ENCODE data around the gene ST6GALNAC4.

ST6GALNAC4 gene

DNA sequence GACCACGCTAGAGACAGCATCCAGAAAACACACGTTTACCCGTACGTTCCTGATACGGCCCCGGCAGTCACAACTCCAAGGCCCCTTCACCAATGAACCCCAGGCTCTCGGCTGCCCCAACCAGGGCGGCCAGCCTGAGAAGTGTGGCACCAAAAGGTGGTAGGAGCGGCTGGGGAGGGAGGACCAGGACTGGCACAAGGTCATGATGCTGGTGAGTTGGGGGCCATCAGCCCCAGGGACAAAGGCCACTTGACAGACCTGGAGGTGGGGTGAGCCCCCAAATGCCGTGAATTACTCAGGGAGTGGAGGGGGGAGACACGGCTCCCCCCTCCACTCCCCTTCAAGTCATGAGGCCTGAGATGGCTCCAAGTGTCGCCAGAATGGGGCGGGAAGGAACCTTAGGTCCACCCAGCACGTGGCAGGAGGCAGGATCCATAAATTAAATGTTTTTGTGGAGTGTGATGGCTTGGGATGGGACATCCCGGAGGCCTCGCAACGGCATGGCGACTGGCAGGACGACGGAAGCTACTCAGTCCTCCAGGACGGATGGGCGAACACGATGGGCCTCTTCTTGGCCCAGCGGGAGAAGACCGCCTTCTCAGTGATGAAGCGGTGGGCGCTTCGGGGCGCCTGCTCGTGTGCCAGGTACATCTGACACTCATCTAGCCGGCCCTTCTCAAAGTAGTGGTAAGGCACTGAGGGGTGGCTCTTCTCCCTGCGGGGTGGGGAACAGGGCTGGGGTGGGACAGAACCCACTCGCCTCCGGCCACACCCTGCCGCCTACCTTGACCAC, 8.8 kb downstream of the ST6GALNAC4 start:
- in situ Hi-C loops (cut with MboI; ENCODE audit: low sequenced_read_pairs, unreplicated experiment): no loop called here
- no peak for DNase-seq (ENCODE audit: low spot score)
- TF ChIP-seq, protein P1, sequence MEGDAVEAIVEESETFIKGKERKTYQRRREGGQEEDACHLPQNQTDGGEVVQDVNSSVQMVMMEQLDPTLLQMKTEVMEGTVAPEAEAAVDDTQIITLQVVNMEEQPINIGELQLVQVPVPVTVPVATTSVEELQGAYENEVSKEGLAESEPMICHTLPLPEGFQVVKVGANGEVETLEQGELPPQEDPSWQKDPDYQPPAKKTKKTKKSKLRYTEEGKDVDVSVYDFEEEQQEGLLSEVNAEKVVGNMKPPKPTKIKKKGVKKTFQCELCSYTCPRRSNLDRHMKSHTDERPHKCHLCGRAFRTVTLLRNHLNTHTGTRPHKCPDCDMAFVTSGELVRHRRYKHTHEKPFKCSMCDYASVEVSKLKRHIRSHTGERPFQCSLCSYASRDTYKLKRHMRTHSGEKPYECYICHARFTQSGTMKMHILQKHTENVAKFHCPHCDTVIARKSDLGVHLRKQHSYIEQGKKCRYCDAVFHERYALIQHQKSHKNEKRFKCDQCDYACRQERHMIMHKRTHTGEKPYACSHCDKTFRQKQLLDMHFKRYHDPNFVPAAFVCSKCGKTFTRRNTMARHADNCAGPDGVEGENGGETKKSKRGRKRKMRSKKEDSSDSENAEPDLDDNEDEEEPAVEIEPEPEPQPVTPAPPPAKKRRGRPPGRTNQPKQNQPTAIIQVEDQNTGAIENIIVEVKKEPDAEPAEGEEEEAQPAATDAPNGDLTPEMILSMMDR (IDR thresholded peaks at IDR 0.05; ENCODE audit: borderline replicate concordance, control extremely low read depth, extremely low read depth, insufficient read depth, missing control alignments): no peak

DNA sequence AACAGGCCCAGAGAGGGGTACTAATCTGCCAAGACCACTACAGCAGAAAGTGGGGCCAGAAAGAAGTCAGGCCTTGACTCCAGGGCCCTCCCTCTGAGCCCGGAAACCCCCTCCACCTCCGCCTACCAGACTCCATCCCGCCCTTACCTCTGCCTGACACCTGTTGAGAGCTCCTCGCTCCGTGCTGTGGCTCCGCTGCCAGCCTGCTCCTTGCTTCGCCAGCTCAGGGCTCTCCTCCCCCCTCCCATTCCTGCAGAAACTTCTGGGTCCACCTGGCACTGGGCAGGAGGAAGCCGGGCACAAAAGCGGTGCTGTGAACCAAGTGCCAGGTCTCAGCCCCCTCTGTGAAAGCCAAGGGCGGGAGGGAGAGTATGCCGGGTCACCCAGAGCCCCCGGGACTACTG, 11.1 kb downstream of the ST6GALNAC4 start:
- TF ChIP-seq, protein P1 (IDR thresholded peaks at IDR 0.05; ENCODE audit: borderline replicate concordance, control extremely low read depth, extremely low read depth, insufficient read depth, missing control alignments): no peak
- in situ Hi-C loops (cut with MboI; ENCODE audit: low sequenced_read_pairs, unreplicated experiment): no loop called here
- peak; percentile 75 for DNase-seq (ENCODE audit: low spot score)

DNA sequence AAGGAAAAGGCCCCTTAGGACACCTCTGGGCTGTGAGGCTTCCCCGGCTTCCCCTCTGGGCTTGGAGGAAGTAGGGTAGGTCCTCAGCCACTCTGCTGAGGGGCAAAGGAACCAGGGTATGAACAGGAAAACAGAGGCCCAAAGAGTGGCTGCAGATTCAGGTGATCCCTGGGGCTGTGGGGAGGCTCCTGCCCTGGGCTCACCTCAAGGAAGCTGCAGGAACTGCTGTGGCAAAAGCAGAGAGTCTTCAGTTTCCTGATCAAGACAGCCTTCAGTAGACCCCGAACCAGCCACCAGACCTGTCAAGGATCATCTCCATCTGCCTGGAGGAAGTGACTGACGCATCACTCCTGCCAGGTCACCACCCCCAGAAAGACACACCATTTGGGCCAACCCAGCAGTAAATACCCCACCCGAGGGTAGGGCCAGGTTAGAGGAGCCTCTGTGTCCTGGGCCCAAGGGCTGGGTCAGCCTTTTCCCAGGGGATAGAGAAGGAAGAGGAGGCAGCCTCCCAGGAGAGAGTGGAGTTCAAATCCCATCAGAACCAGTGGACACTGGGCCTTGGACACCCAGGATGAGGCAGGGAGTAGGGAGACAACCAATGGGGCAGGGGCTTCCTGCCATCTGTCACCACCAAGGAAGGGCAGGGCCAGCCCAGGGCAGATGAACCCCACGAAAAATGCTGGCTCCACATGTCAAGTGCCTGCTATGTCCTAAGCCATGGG, 11.7 kb downstream of the ST6GALNAC4 start:
- peak; percentile 55 for DNase-seq (ENCODE audit: low spot score)
- in situ Hi-C loops (cut with MboI; ENCODE audit: low sequenced_read_pairs, unreplicated experiment): no loop called here
- TF ChIP-seq, protein P1 (IDR thresholded peaks at IDR 0.05; ENCODE audit: borderline replicate concordance, control extremely low read depth, extremely low read depth, insufficient read depth, missing control alignments): no peak

DNA sequence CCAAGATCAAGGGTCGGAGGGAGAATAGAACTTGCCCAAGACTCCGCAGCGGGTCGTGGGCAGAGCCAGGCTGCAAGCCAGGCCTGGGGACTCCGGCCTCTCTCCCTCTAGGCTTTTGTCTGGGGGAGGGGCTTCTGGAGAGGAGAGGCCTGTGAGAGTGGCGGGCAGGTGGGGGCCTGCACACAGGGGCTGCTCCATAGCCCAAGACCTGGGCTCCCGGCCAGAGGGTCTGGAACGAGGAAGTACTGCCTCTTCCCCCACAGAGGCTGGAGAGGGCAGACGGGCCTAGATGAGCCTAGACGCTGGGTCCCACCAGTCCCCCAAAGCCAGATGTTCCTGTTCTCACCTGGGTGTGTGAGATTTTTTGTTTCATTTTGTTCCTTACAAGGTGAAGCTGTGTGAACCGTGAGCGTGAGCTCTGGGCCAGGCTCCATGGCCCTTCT, 12.3 kb downstream of the ST6GALNAC4 start:
- DNase-seq (ENCODE audit: low spot score): peak; percentile 36
- in situ Hi-C loops (cut with MboI; ENCODE audit: low sequenced_read_pairs, unreplicated experiment): no loop called here
- TF ChIP-seq, protein P1 (IDR thresholded peaks at IDR 0.05; ENCODE audit: borderline replicate concordance, control extremely low read depth, extremely low read depth, insufficient read depth, missing control alignments): no peak

DNA sequence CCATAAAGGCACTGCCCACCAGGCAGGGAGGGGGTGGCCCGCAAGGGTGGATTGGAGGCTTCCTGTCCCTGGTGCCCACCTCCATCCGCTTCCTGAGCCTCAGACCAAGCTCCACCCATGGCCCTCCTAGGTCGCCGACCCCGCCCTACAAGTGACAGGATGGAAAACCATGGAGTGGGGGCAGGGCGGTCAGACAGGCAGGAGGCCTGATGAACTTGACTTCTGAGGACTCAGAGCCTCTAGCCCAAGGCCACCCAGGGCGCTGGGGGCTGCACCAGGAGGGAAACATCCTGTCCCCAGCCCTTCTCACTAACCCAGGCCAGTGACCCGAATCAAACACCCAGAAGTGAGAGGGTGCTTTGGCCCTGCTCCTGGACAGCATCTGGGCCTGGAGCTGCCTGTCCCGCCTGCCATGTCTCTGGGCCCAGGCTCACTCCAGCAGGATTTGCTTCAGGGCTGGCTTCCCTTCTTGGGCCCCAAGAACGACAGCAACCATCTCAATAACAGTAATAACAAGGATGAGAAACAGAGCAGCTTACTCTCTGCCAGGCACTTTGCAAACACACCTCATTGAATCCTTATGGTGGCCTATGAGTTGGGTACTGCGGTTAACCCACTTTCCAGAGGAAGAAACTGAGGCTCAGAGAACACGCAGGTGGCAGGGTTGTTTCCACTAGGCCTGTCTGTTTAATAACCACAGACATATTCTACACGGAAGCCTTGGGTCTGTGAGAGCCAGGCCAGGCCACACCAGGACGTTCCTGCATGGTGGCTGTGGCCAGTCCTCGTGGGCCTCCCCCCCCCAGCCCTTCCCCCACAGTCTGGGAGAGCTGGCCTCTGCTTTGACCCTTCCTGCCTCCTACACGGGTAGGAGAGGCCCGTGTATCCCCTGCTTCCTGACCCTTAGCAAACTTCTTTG, 13.0 kb downstream of the ST6GALNAC4 start:
- TF ChIP-seq, protein P1 (IDR thresholded peaks at IDR 0.05; ENCODE audit: borderline replicate concordance, control extremely low read depth, extremely low read depth, insufficient read depth, missing control alignments): no peak
- peak; percentile 79 for DNase-seq (ENCODE audit: low spot score)
- in situ Hi-C loops (cut with MboI; ENCODE audit: low sequenced_read_pairs, unreplicated experiment): no loop called here

Measured in GM13976 (cell line).